Jurkat, Clone E6-1 (cell line): ENCODE results near the gene TMSB10.

Experiments
- DNase-seq: peaks from one replicate; pipeline ENCODE4 v3.0.0-alpha.2; 2011; ENCODE audit warnings: low read depth, low spot score
- H3K4me3 ChIP-seq: 2 replicates; pipeline ENCODE4 v1.5.1; 2011; ENCODE audit warnings: mild to moderate bottlenecking, low read length, control low read depth, moderate library complexity

The TMSB10 gene

DNA sequence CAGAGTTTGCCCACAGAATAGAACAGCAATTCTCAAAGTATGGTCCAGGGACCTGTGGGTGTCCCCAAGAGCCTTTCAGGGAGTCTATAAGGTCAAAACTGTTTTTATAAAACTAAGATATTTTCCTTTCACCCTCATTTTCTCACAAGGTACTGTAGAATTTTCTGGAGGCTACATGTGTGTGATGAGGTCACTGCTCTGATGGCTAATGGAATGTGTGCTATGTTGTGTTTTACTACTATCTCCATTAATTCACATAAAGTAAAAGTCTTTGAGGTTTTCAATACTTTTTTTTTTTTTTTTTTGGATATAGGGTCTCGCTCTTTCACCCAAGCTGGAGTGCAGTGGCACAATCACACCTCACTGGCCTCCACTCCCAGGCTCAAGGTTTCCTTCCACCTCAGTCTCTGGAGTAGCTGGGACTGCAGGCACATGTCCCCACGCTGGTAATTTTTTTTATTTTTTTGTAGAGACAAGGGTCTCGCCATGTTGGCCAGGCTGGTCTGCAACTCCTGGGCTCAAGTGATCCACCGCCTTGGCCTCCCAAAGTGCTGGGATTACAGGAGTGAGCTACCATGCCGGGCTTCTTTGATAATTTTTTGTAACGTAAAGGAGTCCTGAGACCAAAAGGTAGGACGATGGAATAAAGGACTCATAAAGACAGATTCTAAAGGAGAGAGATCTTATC lies 26.4 kb upstream of the TMSB10 start:
- H3K4me3 ChIP-seq = no peak overlapping the region
- DNase-seq = no peak

DNA sequence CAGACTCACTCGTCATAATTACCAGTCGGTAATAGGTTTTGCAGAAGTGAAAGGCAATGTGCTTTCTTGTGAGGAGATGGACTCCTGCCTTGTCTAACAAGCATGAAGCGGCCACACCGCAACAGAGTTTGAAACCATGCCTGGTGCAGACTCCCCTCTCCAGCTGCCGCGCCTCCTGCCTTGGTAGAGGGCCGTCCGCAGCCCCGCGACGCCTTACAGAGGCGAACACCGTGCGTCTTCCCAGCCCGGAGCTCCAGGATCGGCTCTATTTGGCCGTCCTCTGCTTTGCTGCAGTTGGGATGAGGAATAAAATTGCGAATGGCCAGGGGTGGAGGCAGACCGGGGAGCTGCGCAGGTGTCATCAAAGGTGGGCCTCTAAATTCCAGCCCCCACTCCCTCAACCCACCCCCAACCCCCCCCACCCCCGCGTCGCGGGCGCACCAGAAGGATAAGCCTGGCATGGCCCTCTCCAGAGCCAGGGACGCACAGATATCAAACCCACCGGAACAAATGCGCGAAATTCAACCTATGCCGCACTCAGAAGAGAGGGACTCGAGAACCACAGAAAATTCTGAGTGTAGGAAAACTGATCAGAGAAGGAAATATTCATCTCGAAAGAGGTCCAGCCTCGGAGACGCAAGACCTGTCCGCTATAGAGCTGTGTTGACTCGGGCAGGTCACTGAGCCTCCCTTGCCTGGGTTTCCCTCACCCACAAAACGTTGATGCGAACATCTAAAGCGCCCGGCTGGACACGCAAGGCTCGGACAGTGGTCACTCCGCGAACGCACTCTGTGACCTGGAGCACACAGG lies 25.7 kb upstream of the TMSB10 start:
- DNase-seq = no peak
- no peak overlapping the region for H3K4me3 ChIP-seq

DNA sequence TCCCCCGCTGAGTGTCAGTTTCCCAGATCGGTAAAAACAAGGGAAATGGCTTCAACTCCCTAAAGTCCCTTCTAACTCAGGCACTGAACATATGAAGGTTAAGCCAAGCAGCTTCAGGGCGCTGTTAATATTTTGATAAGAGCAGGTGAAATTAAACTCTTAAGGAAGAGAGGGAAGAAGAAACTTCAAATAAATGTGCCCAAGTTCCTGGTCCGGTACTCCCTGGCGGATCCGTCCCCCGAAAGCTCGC lies 25.1 kb upstream of the TMSB10 start:
- DNase-seq = no peak
- no peak overlapping the region for H3K4me3 ChIP-seq

DNA sequence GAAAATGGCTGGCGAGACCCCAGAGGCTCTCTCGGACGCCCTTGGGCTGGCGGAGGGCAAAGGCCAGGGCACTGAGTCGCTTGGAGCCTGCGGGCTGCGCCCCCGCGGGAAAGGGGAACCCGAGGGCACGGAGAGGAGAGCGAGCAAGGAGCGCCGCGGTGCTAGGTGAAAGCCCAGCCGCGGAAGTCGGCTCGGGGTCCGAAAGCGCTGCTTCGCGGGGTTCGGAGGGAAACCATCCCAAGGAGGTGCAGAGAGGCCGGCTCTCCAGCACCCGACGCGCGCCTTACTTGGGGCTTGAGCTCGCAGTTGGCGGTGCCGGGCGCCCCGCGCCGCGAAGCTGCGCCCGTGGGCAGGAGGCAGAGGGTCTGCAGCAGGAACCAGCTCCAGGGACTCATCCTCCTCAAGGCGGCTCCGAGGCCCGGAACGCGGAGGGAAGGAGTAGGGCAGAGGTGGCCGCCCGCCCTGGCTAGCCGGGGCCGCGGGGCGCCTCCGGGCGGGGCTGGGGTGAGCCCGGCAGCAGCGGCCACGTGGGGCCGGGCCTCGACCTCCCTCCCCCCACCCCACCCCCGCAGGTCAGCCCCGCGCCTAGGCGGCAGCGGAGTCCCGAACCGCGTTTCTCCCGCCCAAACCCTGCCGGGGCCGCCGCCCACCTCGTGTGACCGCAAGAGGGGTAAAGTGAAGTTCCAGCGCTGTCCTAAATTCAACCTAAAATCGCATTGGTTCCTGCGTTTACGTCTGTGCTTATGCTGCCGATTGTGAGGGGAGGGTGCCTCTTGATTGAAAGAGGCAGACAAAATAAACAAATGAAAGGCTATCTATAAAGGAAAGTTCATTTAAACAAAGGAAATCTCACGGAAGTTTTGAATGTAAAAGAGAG lies 24.6 kb upstream of the TMSB10 start, which contains the start of gene TRABD2A:
Gene TRABD2A, minus strand, starts transcription at position 440 of the 877 bp plus-strand sequence. Its CDS starts 45 bp downstream, at position 395.
- no peak for DNase-seq
- peak within 1 kb of the TSS; percentile 44 for H3K4me3 ChIP-seq

DNA sequence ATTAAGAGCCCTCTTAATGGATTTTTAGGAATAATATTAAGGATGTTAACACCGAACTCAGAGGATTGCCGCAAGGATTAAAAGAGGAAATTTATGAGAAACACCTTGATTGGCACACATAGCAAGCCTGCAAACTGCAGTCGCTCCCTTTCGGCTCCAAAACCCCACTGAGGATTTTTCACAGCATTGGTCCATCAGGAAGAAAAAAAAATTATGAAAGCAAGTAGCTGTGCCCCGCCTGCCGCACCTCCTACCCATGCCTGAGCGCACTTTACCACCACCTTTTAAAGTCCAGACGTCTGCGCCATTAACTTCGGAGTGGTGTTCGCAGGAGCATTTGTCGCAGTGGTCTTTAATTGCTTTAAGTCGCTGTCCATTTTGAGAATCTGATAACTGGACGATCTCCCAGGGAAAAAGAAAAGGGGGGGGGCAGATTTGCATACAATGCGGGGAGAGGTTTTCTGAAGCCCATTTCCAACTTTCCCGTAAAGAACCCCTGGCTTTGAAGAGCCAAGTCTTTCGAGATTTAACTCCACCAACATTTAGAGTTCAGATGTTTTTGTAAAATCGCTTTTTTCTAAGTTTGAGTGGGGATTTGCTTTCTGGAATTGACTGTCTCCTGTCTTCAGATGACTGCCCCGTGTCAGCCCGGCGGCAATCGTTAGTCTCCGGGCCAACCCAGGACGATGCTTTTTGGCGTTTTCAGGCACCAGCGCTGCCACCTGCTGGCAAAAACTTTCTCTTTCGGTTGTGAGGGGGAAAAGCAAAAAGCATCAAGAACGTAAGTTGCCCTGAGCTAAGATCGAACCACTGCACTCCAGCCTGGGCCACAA lies 23.7 kb upstream of the TMSB10 start:
- peak; percentile 75 for DNase-seq
- H3K4me3 ChIP-seq = peak overlapping the region; percentile 44

DNA sequence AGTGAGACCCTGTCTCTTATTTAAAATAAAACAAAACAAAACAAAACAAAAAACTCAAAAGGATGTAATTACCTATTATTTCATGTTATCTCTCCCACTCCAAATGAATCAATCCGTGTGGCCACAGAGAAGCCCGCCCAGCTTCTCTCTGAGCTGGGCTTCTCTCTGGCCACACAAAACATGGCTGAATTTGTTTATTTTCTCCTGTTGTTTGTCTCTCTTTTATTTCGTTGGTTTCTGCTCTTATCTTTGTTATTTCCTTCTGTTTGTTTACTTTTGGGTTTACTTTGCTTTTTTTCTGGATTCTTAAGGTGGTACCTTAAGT lies 23.1 kb upstream of the TMSB10 start:
- no peak for DNase-seq
- H3K4me3 ChIP-seq = no peak overlapping the region

DNA sequence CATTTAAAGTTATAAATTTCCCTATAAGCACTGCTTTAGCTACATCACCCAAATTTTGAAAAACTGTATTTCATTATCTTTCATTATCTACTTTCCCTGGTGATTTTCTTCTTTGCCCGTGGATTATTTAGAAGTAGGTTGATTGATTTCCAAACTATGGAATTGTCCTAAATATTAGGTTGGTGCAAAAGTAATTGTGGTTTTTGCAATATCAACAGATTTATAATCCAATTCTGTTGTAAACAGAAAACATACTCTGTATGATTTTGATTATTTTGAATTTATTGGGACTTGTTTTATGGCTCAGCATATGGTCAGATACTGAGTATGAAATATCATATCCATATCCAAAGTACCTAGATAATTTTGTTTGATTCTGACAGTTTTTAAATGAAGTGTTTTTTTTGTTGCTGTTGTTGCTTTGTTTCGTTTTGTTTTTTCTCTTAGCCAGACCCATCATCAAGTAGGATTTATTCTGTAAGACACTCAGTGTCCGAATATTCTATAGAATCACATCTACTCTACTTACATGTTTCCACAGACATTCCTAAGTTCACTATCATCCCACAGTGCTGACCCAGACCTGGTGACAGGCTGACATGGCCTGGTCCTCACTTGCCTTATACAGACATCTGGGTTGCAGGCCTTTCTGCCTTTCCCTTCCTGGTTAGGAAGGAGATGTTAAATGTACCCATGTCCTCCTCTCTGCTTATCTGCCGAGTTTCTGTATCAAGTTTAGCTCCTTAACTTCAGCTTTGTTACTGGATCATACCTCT lies 22.5 kb upstream of the TMSB10 start:
- no peak for DNase-seq
- H3K4me3 ChIP-seq = no peak overlapping the region

DNA sequence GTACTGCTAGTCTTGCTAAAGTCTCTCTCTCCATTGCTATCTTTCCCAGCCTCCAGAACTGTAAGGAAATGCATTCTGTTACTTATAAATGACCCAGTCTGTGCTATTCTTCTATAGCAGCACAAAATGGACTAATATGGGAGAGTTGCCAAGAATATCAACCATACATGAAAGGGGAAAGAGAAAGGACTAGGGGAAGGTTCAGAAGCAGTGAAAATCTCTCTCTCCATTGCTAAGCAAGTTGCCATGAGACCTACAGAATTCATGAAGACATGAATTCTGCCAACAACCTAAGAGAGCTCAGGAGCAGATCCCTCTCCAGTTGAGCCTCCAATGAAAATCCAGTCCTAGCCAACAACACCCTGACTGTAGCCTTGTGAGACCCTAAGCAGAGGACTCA lies 21.0 kb upstream of the TMSB10 start:
- no peak overlapping the region for H3K4me3 ChIP-seq

DNA sequence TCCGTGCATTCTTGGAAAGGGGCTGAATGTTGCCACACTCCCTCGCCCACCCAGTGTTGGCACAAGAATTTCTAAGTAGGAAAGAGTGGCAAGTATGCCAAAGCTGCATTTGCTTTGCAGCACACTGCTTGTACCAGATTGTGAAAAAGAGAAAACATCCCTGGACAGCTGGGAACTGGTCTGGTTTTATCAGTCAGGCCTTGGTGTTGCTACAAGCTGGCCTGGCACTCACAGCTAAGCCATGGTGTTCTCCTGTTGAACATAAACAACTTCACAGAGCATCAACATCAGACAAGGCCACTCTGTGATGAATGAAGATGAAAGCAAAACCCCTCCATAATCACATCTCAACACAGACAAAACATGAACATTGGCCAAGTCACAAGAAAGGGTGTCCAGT lies 20.3 kb upstream of the TMSB10 start:
- no peak overlapping the region for H3K4me3 ChIP-seq
- DNase-seq = no peak

More for the DNA sequence above, 21.0 kb upstream of the TMSB10 start:
- no peak for DNase-seq

DNA sequence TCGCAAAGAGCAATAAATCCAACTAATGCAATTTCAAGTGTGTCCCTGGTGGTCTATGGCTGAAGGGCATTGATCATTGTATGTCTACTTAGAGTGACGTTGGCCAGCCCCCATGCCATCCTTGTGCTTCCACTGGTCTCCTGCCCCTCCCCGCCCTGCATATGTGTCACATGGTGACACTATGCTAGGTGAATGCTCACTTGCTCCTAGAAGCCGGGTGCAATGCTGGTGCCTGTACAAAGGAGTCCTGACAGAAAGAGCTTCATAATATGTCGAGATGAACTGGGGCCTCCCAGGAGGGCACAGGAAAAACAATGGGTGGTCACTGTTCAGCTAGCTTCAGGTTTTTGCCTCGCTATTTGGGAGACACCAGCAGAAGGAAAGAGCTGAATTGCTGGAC lies 18.7 kb upstream of the TMSB10 start:
- no peak overlapping the region for H3K4me3 ChIP-seq
- DNase-seq = no peak

DNA sequence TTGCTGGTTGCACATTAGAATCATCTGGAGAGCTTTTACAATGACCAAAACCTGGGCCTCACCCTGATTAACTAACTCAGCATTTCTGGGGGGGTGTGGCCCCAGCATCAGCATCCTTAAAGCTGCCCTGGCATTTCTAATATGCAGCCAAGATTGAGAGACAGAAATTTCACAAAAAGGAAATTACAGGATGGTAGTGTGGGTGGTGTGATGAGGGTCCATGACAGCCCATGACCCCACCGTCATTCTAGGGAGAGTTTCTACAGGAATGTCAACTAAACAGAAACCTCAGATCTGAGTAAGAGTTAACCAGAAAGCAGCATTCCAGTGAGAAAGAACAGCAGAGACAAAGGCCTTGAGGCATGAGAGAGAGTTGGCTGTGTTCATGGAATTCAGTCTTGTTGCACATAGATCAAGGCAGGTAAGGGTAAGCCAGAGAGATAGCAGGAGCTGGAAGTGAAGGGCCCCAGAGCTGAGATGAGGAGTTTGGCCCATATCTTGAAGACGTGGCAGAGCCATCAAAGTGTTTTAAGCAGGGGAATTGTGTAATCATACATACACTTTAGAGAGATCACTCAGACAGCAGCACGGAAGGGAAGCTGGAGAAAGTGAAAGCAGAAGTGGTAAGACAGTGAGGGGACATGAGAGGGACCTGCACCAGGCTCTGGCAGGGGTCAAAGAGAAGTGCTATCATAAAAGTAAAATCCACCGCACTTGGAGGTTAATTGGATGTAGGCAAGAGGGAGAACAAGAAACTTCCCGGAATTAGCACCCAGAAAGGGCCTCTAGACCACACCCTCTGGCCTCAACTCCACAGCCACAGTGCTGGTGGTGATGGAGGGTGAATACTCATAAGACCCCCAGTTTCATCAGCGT lies 16.8 kb upstream of the TMSB10 start:
- H3K4me3 ChIP-seq = peak overlapping the region; percentile 46
- DNase-seq = peak; percentile 81

DNA sequence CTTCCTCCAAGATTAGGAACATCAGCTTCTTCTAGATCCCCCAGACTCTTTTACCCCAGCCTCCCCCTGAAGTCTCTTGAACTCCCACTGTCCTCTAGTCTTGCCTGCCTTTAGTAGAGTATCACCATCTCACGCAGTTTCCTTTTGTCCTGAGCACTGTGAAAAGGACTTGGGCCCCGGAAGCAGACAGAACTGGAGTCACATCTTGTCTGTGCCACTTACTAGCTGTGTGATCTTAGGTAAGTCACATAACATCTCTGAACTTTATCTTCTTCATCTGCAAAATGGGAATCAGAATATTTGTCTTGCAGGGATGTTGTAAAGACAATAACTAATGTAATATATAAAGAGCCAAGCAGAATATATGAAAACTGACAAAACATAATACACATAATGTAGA lies 16.1 kb upstream of the TMSB10 start:
- H3K4me3 ChIP-seq = peak overlapping the region; percentile 46
- no peak for DNase-seq

DNA sequence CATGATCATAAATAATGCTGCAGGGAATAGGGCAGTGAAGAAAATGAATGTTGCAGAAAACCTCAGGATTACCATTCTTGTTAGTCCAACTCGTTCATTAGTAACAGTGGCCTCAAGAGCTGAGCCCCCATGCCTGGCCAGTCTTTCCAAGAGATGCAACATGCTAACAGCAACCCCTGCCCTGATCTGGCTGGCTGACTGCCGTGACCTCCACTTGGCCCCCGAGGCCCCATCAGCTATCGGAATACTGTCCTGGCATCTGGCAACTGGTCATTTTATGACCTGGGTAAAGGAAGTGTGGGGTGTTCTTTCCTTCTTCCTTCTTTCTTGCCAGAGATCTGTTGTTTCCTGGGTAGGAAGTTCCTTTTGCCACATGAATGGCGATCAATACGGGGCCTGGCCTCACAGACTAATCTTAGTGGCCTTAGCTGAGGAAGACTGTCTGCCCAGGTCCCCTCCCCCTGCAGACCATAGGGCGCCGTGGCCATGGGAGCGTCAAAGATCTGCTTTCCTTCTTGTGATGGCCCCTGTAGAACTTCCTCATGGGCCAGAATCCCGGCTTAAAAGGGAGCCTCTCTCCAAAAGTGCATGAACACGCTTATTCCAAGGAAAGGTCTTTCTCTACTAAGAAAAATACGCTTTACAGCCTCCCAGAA lies 14.0 kb upstream of the TMSB10 start:
- DNase-seq = no peak
- no peak overlapping the region for H3K4me3 ChIP-seq

DNA sequence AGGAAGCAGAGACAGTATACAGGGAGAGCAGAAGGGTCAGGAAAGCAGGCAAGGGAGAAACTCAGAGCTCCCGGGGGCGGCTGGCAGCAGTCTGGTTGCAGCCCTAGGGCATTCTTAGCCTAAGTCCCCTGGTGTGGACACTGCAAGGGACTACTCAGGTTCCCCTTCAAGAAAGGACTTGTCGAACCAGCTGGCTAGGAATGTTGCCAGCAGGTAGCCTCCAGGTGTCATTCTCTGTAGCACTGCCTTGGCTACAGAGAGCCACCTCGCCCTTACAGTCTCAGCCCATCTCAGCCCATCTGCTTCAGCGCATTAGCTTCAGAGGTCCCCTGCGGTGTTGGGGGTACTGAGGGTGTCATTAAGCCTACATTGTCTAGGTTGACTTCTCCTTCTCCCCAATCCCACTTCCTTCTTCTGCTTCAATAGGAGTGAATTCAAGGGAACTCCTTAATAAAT lies 11.3 kb upstream of the TMSB10 start:
- H3K4me3 ChIP-seq = no peak overlapping the region
- DNase-seq = no peak

DNA sequence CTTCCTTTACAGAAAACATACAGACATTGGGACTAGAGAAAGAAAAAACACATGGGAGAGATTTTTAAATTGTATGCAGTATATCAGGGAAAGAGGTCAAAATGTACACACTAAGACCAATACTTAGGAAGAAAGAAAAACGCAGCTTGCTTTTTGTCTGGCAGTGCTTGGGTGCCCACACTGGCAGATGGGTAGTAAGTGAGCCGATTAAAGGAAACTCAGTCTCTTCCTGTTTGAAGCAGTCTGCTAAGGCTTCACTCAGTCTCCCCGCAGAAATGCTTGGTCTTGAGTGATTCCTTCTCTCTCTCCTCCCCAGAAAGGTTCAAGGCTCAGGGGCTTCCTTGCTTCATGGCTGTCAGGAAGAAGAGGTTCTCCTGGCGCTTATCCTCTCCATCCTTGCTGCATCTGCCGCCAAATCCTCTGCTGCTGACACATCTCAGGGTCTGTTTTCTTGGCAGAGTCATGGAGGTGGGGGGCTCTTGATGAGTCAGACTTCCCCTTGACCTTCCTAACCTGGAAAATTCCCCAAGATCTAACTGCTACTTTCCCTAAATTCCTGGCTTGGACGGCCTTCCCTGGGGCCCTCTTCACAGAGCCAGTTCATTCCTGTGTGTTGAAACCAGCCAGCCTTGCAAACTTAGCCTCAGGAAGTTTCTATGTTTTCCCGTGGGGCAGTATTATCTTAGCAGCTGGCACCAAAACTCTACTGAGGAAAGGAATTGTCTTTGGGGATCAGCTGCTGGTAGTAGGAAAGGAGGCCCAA lies 10.5 kb upstream of the TMSB10 start:
- no peak overlapping the region; the same call in 1 of the 2 replicates for H3K4me3 ChIP-seq
- peak; percentile 73 for DNase-seq

DNA sequence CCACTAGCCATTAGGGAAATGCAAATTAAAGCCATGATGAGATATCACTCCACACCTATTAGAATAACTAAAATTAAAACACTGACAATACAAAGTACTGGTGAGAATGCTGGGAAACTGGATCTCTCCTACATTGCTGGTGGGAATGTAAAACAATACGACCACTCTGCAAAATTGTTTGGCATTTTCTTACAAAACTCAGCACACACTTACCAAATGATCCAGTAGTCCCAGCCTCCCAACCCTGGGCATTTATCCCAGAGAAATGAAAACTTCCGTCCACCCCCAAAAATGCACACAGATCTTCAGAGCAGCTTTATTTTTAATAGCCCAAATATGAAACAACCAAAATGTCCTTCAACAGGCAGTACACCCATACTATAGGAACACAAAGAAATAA lies 8.9 kb upstream of the TMSB10 start:
- DNase-seq = no peak
- no peak overlapping the region for H3K4me3 ChIP-seq
